Erythroblast (primary cell): ENCODE measurements around the gene H2BW2.

Source experiments
- GATA1 ChIP-seq: IDR thresholded peaks from 2 replicates; pipeline ENCODE4 v1.6.1; 2011; ENCODE audit warnings: low read depth, mild to moderate bottlenecking, control low read depth, low read length, moderate library complexity
- POLR2A ChIP-seq: IDR thresholded peaks from 2 replicates; pipeline ENCODE4 v1.6.1; 2011; ENCODE audit warnings: mild to moderate bottlenecking, low read length

GRCh38 chrX:104008831-104009230 lies 30.9 kb upstream of the H2BW2 start:
- TF ChIP-seq POLR2A: no peak
- TF ChIP-seq GATA1: no peak
